MV-4-11 (cell line): ENCODE data around the gene HDAC3.

ENCODE experiments used
- DNase-seq: peaks from one replicate; lab custom pipeline; 2025; lab: John Stamatoyannopoulos, UW

The HDAC3 gene

DNA sequence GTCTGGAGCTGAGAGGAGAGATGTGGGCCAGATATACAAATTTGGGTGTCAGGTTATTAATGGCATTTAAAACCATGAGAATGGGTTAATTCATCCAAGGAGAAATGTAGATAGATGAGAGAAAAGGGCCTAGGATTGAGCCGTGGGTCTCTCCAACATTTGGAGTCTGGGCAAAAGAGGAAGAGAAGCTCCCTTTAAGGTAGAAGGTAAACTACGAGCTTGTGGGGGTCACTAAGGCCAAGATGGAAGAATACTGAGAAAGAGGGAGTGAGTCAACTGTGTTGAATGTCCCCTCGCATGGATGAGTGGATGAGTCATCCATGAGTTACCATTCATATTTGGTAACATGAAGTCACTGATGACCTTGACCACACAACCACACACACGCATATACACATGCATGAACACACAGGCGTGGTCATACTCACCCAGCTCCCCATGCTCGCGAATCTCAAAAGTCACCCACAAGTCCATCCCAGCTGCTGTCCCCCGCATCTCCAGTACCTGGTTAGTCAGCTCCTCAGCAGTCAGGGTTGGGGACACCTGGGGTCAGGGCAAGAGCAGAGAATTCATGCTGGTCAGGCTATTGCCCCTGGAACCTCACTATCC is 21.4 kb upstream of the HDAC3 start:
- peak; percentile 65 for DNase-seq

GRCh38 chr5:141657404-141657803 is 20.8 kb upstream of the HDAC3 start:
- no peak for DNase-seq

GRCh38 chr5:141656396-141656795 is 19.7 kb upstream of the HDAC3 start:
- no peak for DNase-seq

DNA sequence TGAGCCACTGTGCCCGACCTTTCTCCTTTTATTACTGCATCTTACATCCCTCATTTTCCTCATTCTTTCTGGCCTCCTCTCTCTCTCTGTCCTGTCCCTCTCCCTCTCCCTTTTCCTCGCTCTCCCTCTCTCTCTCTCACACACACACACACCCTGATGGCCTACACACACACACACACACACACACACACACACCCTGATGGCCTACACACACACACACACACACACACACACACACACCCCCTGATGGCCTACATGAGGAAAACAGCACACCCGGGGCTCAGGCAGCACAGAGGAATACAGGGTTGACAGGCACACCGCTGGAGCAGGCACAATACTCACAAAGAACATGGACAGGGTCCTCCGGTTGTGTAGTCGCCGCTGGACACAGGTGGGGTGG is 18.4 kb upstream of the HDAC3 start:
- no peak for DNase-seq

DNA sequence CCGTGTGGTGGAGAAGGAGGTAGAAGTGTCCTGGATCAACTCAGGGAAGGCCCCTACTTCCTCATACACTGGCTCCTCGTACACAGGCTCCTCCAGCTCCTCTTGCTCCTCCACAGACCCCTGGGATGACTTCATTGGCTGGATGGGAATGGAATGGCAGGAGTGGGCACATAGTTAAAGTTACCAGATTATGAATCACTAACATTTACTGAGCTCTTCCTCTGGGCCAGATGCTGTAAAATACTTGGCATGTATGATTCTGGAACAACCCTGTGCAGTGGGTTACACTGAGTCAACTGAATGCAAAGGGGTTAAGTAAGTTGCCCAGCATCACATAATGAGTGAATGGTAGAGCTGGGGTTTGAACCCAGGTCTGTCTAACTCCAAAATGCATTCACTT is 17.6 kb upstream of the HDAC3 start:
- DNase-seq, result no peak

GRCh38 chr5:141651728-141652105 is 15.1 kb upstream of the HDAC3 start:
- DNase-seq, result no peak

DNA sequence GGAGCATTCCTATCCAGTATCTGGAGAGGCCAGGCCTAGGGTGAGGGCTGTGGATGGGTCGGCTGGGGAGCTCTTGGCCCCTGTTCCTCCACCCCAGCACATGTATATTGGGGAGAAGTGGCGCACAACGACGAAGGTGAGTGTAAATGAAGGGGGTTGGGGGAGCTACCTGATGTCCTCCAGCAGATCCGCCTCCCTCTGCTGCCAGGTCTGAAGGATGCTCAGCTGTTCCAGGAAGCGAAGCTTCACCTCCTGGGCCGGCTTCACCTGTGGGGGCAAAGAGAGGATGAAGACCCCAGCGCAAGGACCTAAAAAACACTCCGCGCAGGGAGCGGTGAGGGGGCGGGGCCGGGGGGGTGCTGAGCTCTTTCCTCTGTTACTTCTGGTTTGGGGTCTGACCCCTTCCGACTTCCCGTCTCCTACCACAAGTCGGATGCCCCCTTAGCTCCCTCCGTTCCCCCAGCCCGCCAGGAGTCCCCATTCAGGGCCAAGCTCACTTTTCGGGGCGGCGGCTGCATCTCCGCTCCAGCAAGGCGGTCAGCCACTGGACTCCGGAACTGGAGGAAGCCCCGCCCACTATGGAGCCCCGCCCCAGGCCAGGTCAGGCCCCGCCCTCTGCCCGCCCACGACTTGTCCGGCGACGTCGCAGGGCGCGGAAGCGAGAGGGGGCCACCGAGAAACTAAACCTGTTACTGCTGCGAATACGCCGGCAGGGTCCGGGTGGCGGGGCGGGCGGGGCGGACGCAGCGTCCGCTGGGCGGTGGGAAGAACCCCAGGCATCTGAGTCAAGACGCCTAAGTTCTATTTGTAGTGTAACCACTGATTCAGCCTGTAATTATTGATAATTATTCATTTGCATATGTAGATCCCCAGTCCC is 14.4 kb upstream of the HDAC3 start, which contains the start of gene FCHSD1:
Gene FCHSD1, minus strand, starts transcription at position 568 of the 877 bp plus-strand sequence. Its CDS starts 50 bp downstream, at position 518.
- peak; percentile 75 for DNase-seq

GRCh38 chr5:141649972-141650371 is 13.3 kb upstream of the HDAC3 start:
- no peak for DNase-seq

DNA sequence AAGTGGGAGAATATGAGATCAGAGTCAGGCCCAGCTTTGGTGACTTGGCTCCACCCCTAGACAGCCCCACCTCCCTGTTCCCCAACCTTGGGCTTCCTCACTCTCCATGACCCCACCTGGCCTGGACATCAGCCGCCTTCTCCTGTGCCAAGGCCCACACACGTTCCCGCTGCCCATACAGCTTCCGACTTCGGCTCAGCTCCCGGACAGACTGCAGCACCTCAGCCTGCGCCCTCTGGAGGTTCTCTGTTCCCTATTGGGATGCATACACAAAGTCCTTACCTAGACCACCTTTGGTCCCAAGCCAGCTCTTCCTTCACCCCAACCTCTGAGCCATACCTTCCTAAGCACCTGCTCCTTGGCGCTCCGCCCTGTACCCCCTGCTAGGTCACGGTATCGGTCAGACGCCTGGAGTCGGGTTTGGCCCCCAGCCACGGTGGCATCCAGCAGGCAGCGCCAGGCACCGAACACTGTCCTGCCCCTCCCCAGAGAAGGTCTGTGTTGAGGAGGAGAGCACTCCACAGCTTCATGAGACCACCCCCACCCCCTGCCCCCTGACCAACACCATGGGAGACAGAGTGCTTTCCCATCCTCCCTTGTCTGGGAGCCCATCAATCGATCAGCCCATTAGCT is 12.5 kb upstream of the HDAC3 start:
- DNase-seq, result no peak

DNA sequence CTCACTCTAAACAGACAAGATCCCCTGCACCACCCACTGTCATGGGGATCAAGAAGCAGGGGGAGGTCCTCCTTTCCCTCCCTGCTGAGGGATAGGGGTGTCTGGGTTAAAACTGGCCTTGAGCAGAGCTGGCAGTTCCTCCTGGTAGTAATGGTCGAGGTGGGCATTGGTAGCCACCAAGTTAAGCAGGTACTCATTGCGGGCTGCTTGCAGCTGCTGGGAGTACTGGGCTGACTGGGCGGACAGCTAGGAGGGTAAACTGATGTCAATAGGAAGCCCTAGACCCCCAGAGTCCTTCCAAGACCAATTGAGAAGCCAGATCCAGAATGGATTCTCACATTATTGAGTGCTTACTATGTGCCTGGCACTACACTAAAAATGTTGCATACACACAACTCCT is 11.2 kb upstream of the HDAC3 start:
- DNase-seq, result no peak

- DNase-seq, result no peak
Observed at GRCh38 chr5:141647242-141647641, 10.6 kb upstream of the HDAC3 start.

GRCh38 chr5:141646026-141646425 is 9.4 kb upstream of the HDAC3 start:
- no peak for DNase-seq

GRCh38 chr5:141641634-141642267 is 5.1 kb upstream of the HDAC3 start:
- peak; percentile 55 for DNase-seq

GRCh38 chr5:141640698-141641097 is 4.0 kb upstream of the HDAC3 start:
- no peak for DNase-seq

DNA sequence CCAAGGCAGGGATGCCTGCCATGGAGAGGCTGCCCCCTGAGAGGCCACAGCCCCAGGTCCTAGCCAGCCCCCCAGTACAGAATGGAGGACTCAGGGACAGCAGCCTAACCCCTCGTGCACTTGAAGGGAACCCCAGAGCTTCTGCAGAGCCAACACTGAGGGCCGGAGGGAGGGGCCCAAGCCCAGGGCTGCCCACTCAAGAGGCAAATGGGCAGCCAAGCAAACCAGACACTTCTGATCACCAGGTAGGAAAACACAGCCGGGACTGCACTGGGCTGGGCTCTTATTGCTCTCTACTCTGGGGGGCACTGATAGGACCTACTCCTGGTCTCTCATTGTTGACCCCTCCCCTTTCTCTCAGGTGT is 3.4 kb upstream of the HDAC3 start:
- DNase-seq, result no peak

- no peak for DNase-seq
Observed at GRCh38 chr5:141639357-141640050, 2.9 kb upstream of the HDAC3 start.

DNA sequence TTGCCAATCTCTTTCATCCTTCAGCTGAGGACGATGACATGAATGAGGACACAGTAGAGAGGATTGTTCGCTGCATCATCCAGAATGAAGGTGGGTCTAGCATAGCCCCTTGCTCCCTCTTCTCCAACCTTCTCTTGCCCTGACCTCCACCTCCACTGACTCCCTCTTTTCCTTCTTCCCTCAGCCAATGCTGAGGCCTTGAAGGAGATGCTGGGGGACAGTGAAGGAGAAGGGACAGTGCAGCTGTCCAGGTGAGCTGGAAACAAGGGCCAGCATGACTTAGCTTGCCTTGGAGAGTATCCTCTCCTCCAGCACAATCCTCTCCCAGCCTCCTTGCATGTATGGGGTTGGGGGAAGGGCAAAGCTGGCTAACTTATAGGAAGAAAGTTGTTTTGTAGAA is 2.1 kb upstream of the HDAC3 start:
- DNase-seq, result no peak

DNA sequence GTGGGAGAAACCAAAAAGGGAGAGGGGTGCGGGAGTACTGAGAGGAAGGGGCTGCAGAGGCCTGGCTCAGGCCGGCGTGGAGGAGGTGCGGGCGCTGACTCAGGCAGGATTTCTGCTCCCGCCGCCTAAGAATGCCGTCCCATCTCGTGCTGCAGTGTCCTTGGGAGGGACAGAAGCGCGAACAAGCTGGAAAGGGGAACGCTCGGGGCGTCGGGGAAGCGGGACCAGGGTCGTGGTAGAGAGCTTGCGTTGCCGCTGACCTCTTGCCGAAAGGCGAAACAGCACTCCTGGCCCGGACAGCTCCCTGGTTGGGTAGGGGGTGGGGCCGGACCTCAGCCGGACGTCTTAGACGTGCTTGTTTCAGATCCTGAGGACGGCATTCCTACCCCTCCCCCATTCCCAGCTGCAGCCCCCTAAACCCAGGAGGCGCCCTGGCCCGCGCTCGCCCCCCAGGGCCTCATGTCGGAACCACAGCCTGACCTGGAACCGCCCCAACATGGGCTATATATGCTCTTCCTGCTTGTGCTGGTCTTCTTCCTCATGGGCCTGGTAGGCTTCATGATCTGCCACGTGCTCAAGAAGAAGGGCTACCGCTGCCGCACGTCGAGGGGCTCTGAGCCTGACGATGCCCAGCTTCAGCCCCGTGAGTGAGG is 1.2 kb upstream of the HDAC3 start:
- DNase-seq, result peak; percentile 88

DNA sequence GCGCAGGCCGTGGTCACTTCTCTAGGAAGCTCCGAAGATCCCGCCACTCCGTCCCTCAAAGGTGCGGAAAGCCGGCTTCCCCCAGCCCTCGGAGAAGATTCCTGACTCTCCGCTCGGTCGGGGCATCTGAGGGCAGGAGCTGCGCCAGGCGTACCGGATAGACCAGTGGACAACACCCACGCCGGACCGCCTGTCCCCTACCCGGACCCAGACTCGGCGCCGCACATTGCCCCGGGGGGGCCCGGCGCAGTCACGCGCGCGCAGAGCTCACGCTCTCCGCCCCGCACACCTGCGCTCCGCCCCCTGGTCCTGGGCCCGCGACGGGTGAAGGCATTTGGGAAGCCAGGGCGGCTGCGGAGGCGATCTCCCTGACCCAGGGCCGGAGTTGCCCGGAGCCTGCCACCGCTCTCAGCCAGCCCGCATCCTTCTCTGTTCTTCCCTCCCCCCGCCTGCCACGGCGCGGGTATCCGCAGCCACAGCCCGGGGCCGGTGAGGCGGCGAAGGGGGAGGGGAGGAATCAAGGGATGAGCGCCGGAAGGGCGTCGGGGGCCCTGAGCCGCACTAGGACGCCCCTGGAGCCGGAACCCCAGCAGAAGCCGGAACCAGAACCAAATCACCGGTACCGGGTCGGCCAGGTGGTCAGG is 596 bp upstream of the HDAC3 start:
- no peak for DNase-seq

DNA sequence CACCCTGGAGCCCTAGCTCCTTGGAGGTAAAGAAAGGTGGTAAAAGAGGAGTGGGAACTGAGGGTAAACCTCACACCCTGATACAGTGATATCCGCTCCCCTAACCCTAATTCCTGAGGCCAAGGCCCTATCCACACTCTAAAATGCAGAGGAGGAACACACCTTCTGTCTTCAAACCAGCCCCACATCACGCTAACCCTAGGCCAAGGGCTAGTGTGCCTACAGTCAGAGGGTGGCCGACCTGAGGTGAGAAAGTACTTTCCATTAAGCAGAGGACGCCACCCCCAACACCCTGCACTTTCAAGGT is 590 bp downstream of the HDAC3 start:
- no peak for DNase-seq

DNA sequence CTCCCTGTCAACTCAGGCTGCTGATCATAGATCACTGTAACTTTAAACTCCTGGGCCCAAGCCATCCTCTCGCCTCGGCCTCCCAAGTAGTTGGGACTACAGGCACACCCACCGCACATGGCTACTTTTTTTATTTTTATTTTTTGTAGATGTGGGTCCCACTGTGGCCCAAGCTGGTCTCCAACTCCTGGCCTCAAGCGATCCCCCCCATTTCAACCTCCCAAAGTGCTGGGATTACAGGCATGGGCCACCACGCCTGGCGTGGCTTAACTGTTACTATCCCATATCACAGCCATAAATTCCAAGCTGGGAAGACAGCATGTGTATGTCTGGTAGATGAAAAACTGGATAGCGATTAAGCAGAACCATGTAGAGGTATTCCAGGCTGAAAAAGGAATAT is 1.0 kb downstream of the HDAC3 start:
- no peak for DNase-seq
